Glutamatergic neuron (in vitro differentiated cells): Measurements from ENCODE around the gene SWAP70. TPM values are rescaled to one million over a fixed set of nuclear protein-coding genes. Genes with fewer than 3 reads are reported as not detected.
"Not testable (repeated sequence)": the region's sequence is repeated elsewhere in the genome, so short reads cannot be mapped to it uniquely, and the experiment has no call there.

Experiments used
- DNase-seq: peaks from one replicate; pipeline ENCODE4 v3.0.0; 2022
- H3K27ac Mint-ChIP-seq: one replicate; pipeline ENCODE4 v1.8.0; 2020; ENCODE audit warnings: mild to moderate bottlenecking, mixed read lengths, inconsistent platforms; ENCODE audit not compliant: unreplicated experiment
- H3K27me3 Mint-ChIP-seq: one replicate; pipeline ENCODE4 v1.8.0; 2020; ENCODE audit warnings: mild to moderate bottlenecking, moderate library complexity, mixed read lengths, inconsistent platforms; ENCODE audit not compliant: unreplicated experiment
- H3K36me3 Mint-ChIP-seq: one replicate; pipeline ENCODE4 v1.8.0; 2020; ENCODE audit warnings: mild to moderate bottlenecking, mixed read lengths, inconsistent platforms; ENCODE audit not compliant: unreplicated experiment
- H3K4me1 Mint-ChIP-seq: one replicate; pipeline ENCODE4 v1.8.0; 2020; ENCODE audit warnings: mild to moderate bottlenecking, low read depth, mixed read lengths, inconsistent platforms; ENCODE audit not compliant: unreplicated experiment
- H3K4me3 Mint-ChIP-seq: one replicate; pipeline ENCODE4 v1.8.0; 2020; ENCODE audit warnings: mild to moderate bottlenecking, mixed read lengths, inconsistent platforms; ENCODE audit not compliant: unreplicated experiment
- H3K9me3 Mint-ChIP-seq: one replicate; pipeline ENCODE4 v1.8.0; 2020; ENCODE audit warnings: mild to moderate bottlenecking, moderate library complexity, mixed read lengths, inconsistent platforms; ENCODE audit not compliant: unreplicated experiment
- total RNA-seq: library from RNA; stranded (reverse); fragmentation: NEBNext Ultra II Directional; extraction: Animal tissue kit (Norgen Biotek cat#: 25700); gene quantifications from one replicate; pipeline ENCODE4 v1.2.1, GENCODE V29; 2021; ENCODE audit not compliant: unreplicated experiment
- TF ChIP-seq, protein P1 (sequence below): fragments of 200-600 bp; sonication (generic); IDR thresholded peaks from one replicate; pipeline ENCODE4 v1.5.0; 2021; ENCODE audit not compliant: partially characterized antibody, unreplicated experiment

SWAP70 gene
- total RNA-seq, 1 donor from 2014 or later = 8.7 TPM

DNA sequence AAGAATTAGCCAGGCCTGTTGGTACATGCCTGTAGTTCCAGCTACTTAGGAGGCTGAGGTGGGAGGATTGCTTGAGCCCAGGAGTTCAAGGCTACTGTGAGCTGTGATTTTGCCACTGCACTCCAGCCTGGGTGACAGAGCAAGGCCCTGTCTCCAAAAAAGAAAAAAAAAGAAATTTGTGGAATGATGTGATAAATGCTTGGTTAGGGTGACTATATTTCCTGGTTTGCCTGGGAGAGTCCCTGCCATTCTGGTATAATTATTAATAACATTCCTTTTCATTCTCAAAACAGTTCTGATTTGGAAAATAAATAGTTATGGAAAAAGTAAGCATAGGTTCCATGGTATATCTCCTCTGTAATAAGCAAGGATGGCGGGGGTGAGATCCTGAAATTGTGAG, 74.8 kb downstream of the SWAP70 start:
- Mint-ChIP-seq H3K27me3 (peaks cover 2% of the 10 kb centered on the region), H3K4me3 (no peak overlapping the region), H3K27ac (no peak overlapping the region), H3K9me3 (peaks cover 8% of the 10 kb centered on the region), H3K4me1 (no peaks in the 10 kb centered on the region), H3K36me3 (peaks cover 29% of the 10 kb centered on the region)
- TF ChIP-seq, protein P1, sequence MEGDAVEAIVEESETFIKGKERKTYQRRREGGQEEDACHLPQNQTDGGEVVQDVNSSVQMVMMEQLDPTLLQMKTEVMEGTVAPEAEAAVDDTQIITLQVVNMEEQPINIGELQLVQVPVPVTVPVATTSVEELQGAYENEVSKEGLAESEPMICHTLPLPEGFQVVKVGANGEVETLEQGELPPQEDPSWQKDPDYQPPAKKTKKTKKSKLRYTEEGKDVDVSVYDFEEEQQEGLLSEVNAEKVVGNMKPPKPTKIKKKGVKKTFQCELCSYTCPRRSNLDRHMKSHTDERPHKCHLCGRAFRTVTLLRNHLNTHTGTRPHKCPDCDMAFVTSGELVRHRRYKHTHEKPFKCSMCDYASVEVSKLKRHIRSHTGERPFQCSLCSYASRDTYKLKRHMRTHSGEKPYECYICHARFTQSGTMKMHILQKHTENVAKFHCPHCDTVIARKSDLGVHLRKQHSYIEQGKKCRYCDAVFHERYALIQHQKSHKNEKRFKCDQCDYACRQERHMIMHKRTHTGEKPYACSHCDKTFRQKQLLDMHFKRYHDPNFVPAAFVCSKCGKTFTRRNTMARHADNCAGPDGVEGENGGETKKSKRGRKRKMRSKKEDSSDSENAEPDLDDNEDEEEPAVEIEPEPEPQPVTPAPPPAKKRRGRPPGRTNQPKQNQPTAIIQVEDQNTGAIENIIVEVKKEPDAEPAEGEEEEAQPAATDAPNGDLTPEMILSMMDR = no peak
- no peak for DNase-seq

DNA sequence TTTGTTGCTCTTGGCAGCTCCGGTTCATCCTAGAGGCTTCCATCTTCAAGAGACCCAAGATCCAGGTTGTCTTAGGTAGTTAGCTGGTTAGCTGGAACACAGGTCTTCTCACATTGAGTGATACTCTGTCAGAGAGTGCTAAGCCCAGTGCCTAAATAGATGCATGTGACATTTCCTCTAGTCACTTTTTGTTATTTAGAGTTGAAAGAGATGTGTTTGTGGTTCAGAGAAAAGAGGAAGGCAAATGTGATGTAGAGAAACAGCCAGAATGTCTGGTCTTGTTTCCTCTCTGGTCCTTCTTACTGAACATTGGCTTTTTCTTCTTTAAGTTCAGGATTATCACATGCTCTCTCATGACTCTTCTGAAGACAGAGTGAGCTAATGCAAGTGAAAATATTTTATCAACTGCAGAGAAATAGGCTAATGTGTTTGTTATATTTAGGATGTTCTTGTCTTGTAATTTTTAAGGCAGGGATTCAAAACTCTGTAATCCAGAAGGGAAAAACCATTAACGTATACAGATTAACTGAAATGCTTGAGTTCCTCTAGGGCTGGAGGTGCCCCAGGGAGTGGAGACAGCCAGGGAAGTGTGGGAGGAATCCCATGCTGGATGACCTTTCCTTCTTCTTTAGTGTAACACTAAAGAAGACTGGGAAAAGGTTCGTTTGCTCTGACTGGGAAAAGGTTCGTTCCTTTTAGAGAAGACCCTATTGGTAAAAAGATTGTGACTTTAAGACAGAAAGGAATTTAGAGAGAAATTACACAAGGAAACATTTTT, 75.4 kb downstream of the SWAP70 start:
- no peaks in the 10 kb centered on the region for H3K4me1 Mint-ChIP-seq
- no peak overlapping the region for H3K27ac Mint-ChIP-seq
- peaks cover 2% of the 10 kb centered on the region for H3K27me3 Mint-ChIP-seq
- peaks cover 29% of the 10 kb centered on the region for H3K36me3 Mint-ChIP-seq
- DNase-seq = no peak
- no peak overlapping the region for H3K4me3 Mint-ChIP-seq
- H3K9me3 Mint-ChIP-seq = peaks cover 8% of the 10 kb centered on the region
- TF ChIP-seq, protein P1 = no peak

DNA sequence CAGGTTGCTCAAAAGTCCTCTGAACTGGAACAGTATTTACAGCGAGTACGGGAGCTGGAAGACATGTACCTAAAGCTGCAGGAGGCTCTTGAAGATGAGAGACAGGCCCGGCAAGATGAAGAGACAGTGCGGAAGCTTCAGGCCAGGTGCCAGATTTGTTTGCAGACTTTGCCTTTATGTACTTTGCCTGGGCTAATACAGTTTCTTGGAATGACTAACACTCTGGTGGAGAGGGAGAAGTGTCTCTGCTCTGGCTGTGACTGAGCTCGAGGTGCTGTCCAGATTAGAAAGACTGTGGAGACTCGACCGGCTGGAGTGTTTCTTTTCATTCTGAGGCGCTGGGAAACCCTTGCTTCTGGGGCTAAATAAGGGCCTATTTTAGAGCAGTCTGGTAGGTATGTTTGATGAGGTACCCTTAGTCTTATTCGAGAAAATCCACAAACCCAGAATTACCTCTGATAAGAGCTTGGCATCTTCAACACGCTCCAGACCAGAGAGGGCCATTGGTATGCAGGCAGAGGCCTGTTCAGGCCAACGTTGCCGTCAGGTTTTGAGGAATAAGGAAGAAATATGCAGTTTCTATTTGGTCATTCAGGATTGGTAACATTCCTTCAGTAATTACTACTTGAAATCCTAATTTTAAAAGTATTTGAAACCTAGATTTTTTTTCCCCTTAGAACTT, 76.5 kb downstream of the SWAP70 start:
- Mint-ChIP-seq H3K4me3 (no peak overlapping the region), H3K36me3 (peaks cover 26% of the 10 kb centered on the region), H3K4me1 (no peaks in the 10 kb centered on the region), H3K27me3 (peaks cover 2% of the 10 kb centered on the region), H3K9me3 (peaks cover 8% of the 10 kb centered on the region), H3K27ac (no peak overlapping the region)
- TF ChIP-seq, protein P1 = no peak
- DNase-seq = no peak

- TF ChIP-seq, protein P1 = no peak
- H3K9me3 Mint-ChIP-seq = peaks cover 4% of the 10 kb centered on the region
- H3K36me3 Mint-ChIP-seq = peaks cover 18% of the 10 kb centered on the region
- no peaks in the 10 kb centered on the region for H3K4me1 Mint-ChIP-seq
- H3K4me3 Mint-ChIP-seq = no peak overlapping the region
- peaks cover 2% of the 10 kb centered on the region for H3K27me3 Mint-ChIP-seq
- H3K27ac Mint-ChIP-seq = no peak overlapping the region
- no peak for DNase-seq
Measured at GRCh38 chr11:9741260-9741659, 77.4 kb downstream of the SWAP70 start.

DNA sequence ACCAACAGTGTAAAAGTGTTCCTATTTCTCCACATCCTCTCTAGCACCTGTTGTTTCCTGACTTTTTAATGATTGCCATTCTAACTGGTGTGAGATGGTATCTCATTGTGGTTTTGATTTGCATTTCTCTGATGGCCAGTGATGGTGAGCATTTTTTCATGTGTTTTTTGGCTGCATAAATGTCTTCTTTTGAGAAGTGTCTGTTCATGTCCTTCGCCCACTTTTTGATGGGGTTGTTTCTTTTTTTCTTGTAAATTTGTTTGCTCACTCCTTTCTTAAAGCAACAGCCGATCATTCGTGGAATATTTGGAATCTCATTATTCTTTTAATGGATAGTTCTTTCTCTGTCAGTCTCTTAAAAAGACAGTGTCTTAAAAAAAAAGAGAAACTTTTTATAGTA, 79.6 kb downstream of the SWAP70 start:
- H3K27ac Mint-ChIP-seq, DNase-seq, H3K4me3 Mint-ChIP-seq, H3K9me3 Mint-ChIP-seq, H3K4me1 Mint-ChIP-seq, H3K27me3 Mint-ChIP-seq: not testable (repeated sequence)
- peaks cover 11% of the 10 kb centered on the region for H3K36me3 Mint-ChIP-seq
